ENCODE results near the gene GJA1. TPM values are rescaled to one million over a fixed set of nuclear protein-coding genes. Genes with fewer than 3 reads are reported as not detected.

The GJA1 gene
- total and polyA plus RNA-seq, 2 of the 4 experiments (the other 2 are of a cell fraction) = 180 to 323 TPM

GRCh38 chr6:121405306-121405705 lies 30.1 kb upstream of the GJA1 start:
- Histone ChIP-seq H3K9me3 (ENCODE audit: control insufficient read depth, insufficient read depth, low read length) (no peaks in the 10 kb centered on the region), H2AK5ac (ENCODE audit: low read depth, low read length) (no peak overlapping the region), H4K5ac (ENCODE audit: low read depth, low read length) (no peak overlapping the region), H2AFZ (replicated peaks; ENCODE audit: low read length, poor library complexity) (no peak overlapping the region), H3K18ac (ENCODE audit: low read depth, low read length) (no peak overlapping the region), H3K4me1 (ENCODE audit: control insufficient read depth, insufficient read depth, low read length) (no peaks in the 10 kb centered on the region), H3K27me3 (ENCODE audit: control insufficient read depth, insufficient read depth, low read length) (peaks cover 2% of the 10 kb centered on the region; the same call in 1 of the 2 replicates), H2BK20ac (ENCODE audit: low read depth, low read length) (no peak overlapping the region), H3K9me1 (ENCODE audit: insufficient read depth, low read length) (no peaks in the 10 kb centered on the region), H3K4ac (ENCODE audit: low read depth, low read length) (no peak overlapping the region), H4K91ac (ENCODE audit: insufficient read depth, low read depth, low read length) (no peak overlapping the region), H3K9ac (ENCODE audit: low read depth, low read length) (no peak overlapping the region), H3K14ac (replicated peaks; ENCODE audit: low read depth, low read length) (no peak overlapping the region), H3K36me3 (ENCODE audit: control insufficient read depth, insufficient read depth, low read length) (no peaks in the 10 kb centered on the region), H2BK15ac (ENCODE audit: low read depth, low read length) (no peak overlapping the region), H3K27ac (ENCODE audit: insufficient read depth, low read length) (no peak overlapping the region), H3K23ac (ENCODE audit: low read depth, low read length) (no peak overlapping the region), H3K4me3 (ENCODE audit: insufficient read depth, low read depth, low read length) (no peak overlapping the region), H4K8ac (ENCODE audit: low read depth in 2 of 2, low read length in 2 of 2) (no peak overlapping the region), H3K56ac (ENCODE audit: extremely low read depth, insufficient read depth, low read length) (no peak overlapping the region), H3K79me1 (ENCODE audit: low read depth in 1 of 2, low read length in 2 of 2) (no peaks in the 10 kb centered on the region), H3K4me2 (ENCODE audit: low read depth, low read length) (no peak overlapping the region), H2AK9ac (replicated peaks; ENCODE audit: low read depth, low read length, poor library complexity) (no peak overlapping the region), H2BK120ac (ENCODE audit: low read depth, low read length) (no peak overlapping the region), H4K20me1 (ENCODE audit: insufficient read depth, low read length) (no peaks in the 10 kb centered on the region), H2BK5ac (ENCODE audit: low read depth, low read length, poor library complexity, severe bottlenecking) (no peak overlapping the region)
- ChIA-PET CTCF (interaction anchor here (0.6 kb wide), 1 partner anchor 8 kb away, joined by 3 read pairs; no protein-coding TSS in a partner anchor), POLR2A (ENCODE audit: unreplicated experiment) (no interaction called here)
- ATAC-seq (ENCODE audit: low read depth) = no peak
- whole genome bisulfite sequencing, 2 experiments (ENCODE audit: extremely low coverage in 2 of 2, insufficient read length in 1 of 2) = 20% methylated on average over 1 of the region's 9 CpGs; no CpG with 5 or more reads in 1 of the 2 experiments
- DNase-seq = no peak
- dilution Hi-C loops (cut with HindIII; ENCODE audit: low sequenced_read_pairs, unreplicated experiment) = no loop called here
- intact Hi-C loops (cut with micrococcal nuclease) = no loop called here
- BruUV-seq (replicated peaks) = no TSS peak
- in situ Hi-C loops (cut with MboI; ENCODE audit: low sequenced_read_pairs) = no loop called here
- no peak for TF ChIP-seq ELK1 (IDR thresholded peaks at IDR 0.05; ENCODE audit: borderline replicate concordance, low read depth, low read length)
- TF ChIP-seq RFX5 (IDR thresholded peaks at IDR 0.05; ENCODE audit: low read depth, low read length) = no peak
- TF ChIP-seq CEBPB (IDR thresholded peaks at IDR 0.05; ENCODE audit: low read depth, low read length) = no peak
- no peak for TF ChIP-seq BHLHE40 (IDR thresholded peaks at IDR 0.05; ENCODE audit: low read depth, low read length)
- no peak for TF ChIP-seq MAZ (IDR thresholded peaks at IDR 0.05; ENCODE audit: borderline replicate concordance, low read depth, low read length)
- TF ChIP-seq, protein P1, sequence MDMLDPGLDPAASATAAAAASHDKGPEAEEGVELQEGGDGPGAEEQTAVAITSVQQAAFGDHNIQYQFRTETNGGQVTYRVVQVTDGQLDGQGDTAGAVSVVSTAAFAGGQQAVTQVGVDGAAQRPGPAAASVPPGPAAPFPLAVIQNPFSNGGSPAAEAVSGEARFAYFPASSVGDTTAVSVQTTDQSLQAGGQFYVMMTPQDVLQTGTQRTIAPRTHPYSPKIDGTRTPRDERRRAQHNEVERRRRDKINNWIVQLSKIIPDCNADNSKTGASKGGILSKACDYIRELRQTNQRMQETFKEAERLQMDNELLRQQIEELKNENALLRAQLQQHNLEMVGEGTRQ (IDR thresholded peaks at IDR 0.05; ENCODE audit: low read depth, low read length) = no peak

All from IMR-90 (cell line).